Activated T-helper 17 cell treated with anti-CD3 and anti-CD28 coated beads, Interleukin-2, amount 50 U/mL, for 72 hours (primary cell): ENCODE measurements around the gene NPAT. TPM values are rescaled to one million over a fixed set of nuclear protein-coding genes. Genes with fewer than 3 reads are reported as not detected.

Experiments used
- ATAC-seq: fragments of 150-1000 bp; cut with Tn5 transposase; replicated peaks from 2 replicates; pipeline ENCODE4 v1.10.0; 2021; ENCODE audit warnings: mild to moderate bottlenecking, moderate library complexity
- H3K27ac Mint-ChIP-seq: one replicate; pipeline ENCODE4 v1.8.0; 2022; ENCODE audit warnings: mixed read lengths
- H3K27me3 Mint-ChIP-seq: one replicate; pipeline ENCODE4 v1.8.0; 2022; ENCODE audit warnings: mixed read lengths
- H3K36me3 Mint-ChIP-seq: one replicate; pipeline ENCODE4 v1.8.0; 2022; ENCODE audit warnings: low read depth, mild to moderate bottlenecking, mixed read lengths
- H3K4me1 Mint-ChIP-seq: one replicate; pipeline ENCODE4 v1.8.0; 2022; ENCODE audit warnings: mixed read lengths
- H3K4me3 Mint-ChIP-seq: one replicate; pipeline ENCODE4 v1.8.0; 2022; ENCODE audit warnings: mild to moderate bottlenecking, mixed read lengths
- H3K9me3 Mint-ChIP-seq: one replicate; pipeline ENCODE4 v1.8.0; 2022; ENCODE audit warnings: mixed read lengths
- total RNA-seq, 2 donors: library from RNA; stranded (reverse); gene quantifications; one replicate each; pipeline ENCODE4 v1.2.3, GENCODE V29; 2022

Gene NPAT
- 10 to 100 TPM; 34.0 to 44.5 TPM for total RNA-seq

GRCh38 chr11:108222574-108223347 is at the start of gene NPAT, which contains the start of gene ATM:
TSS of gene NPAT (minus strand) at chr11:108222638. CDS start at chr11:108222536, 102 bp downstream.
TSS of gene ATM (plus strand) at chr11:108223067. CDS start at chr11:108227625, 4,558 bp downstream.
- Mint-ChIP-seq H3K9me3 (no peaks in the 10 kb centered on the region), H3K27ac (no peak within 1 kb of the TSS), H3K27me3 (no peaks in the 10 kb centered on the region), H3K4me3 (no peak within 1 kb of the TSS), H3K4me1 (peaks cover 41% of the 10 kb centered on the region), H3K36me3 (peaks cover 26% of the 10 kb centered on the region)
- peak; percentile 73 for ATAC-seq

GRCh38 chr11:108269583-108269982 is 47.1 kb upstream of the NPAT start:
- Mint-ChIP-seq H3K9me3 (peaks cover 9% of the 10 kb centered on the region), H3K27ac (peak overlapping the region; percentile 4), H3K36me3 (peaks cover 66% of the 10 kb centered on the region), H3K4me3 (no peak overlapping the region), H3K4me1 (peaks cover 17% of the 10 kb centered on the region), H3K27me3 (no peaks in the 10 kb centered on the region)
- peak; percentile 67 for ATAC-seq

GRCh38 chr11:108253176-108253575 is 30.7 kb upstream of the NPAT start:
- no peak overlapping the region for H3K4me3 Mint-ChIP-seq
- H3K27me3 Mint-ChIP-seq, result no peaks in the 10 kb centered on the region
- H3K36me3 Mint-ChIP-seq, result peaks cover 94% of the 10 kb centered on the region
- H3K27ac Mint-ChIP-seq, result no peak overlapping the region
- no peaks in the 10 kb centered on the region for H3K9me3 Mint-ChIP-seq
- ATAC-seq, result no peak
- H3K4me1 Mint-ChIP-seq, result peaks cover 26% of the 10 kb centered on the region

GRCh38 chr11:108246885-108247284 is 24.4 kb upstream of the NPAT start:
- H3K27me3 Mint-ChIP-seq, result no peaks in the 10 kb centered on the region
- no peaks in the 10 kb centered on the region for H3K9me3 Mint-ChIP-seq
- H3K36me3 Mint-ChIP-seq, result peaks cover 65% of the 10 kb centered on the region
- no peak for ATAC-seq
- peak overlapping the region; percentile 60 for H3K4me3 Mint-ChIP-seq
- peaks cover 27% of the 10 kb centered on the region for H3K4me1 Mint-ChIP-seq
- H3K27ac Mint-ChIP-seq, result peak overlapping the region; percentile 69

- peak overlapping the region; percentile 69 for H3K27ac Mint-ChIP-seq
- no peaks in the 10 kb centered on the region for H3K27me3 Mint-ChIP-seq
- H3K4me3 Mint-ChIP-seq, result peak overlapping the region; percentile 60
- no peak for ATAC-seq
- H3K9me3 Mint-ChIP-seq, result no peaks in the 10 kb centered on the region
- peaks cover 65% of the 10 kb centered on the region for H3K36me3 Mint-ChIP-seq
- H3K4me1 Mint-ChIP-seq, result peaks cover 30% of the 10 kb centered on the region
Observed at GRCh38 chr11:108246308-108246707, 23.9 kb upstream of the NPAT start.

GRCh38 chr11:108242422-108242821 is 20.0 kb upstream of the NPAT start:
- Mint-ChIP-seq H3K27me3 (no peaks in the 10 kb centered on the region), H3K9me3 (no peaks in the 10 kb centered on the region), H3K4me1 (peaks cover 45% of the 10 kb centered on the region), H3K27ac (peak overlapping the region; percentile 72), H3K36me3 (peaks cover 56% of the 10 kb centered on the region), H3K4me3 (peak overlapping the region; percentile 70)
- peak; percentile 12 for ATAC-seq

- Mint-ChIP-seq H3K4me1 (peaks cover 51% of the 10 kb centered on the region), H3K36me3 (peaks cover 56% of the 10 kb centered on the region), H3K27me3 (no peaks in the 10 kb centered on the region), H3K4me3 (peak overlapping the region; percentile 70), H3K27ac (peak overlapping the region; percentile 72), H3K9me3 (no peaks in the 10 kb centered on the region)
- peak; percentile 79 for ATAC-seq
Observed at GRCh38 chr11:108241330-108242037, 19.0 kb upstream of the NPAT start.

- ATAC-seq, result no peak
Observed at GRCh38 chr11:108239076-108239475, 16.6 kb upstream of the NPAT start.

GRCh38 chr11:108237058-108237481 is 14.6 kb upstream of the NPAT start:
- Mint-ChIP-seq H3K27me3 (no peaks in the 10 kb centered on the region), H3K4me1 (peaks cover 54% of the 10 kb centered on the region), H3K27ac (peak overlapping the region; percentile 91), H3K4me3 (peak overlapping the region; percentile 81), H3K36me3 (peaks cover 68% of the 10 kb centered on the region), H3K9me3 (no peaks in the 10 kb centered on the region)
- ATAC-seq, result peak; percentile 24

More at GRCh38 chr11:108239076-108239475, 16.6 kb upstream of the NPAT start:
- peak overlapping the region; percentile 70 for H3K4me3 Mint-ChIP-seq
- no peaks in the 10 kb centered on the region for H3K9me3 Mint-ChIP-seq
- H3K4me1 Mint-ChIP-seq, result peaks cover 56% of the 10 kb centered on the region
- H3K27ac Mint-ChIP-seq, result no peak overlapping the region
- H3K27me3 Mint-ChIP-seq, result no peaks in the 10 kb centered on the region
- H3K36me3 Mint-ChIP-seq, result peaks cover 53% of the 10 kb centered on the region

GRCh38 chr11:108235633-108236032 is 13.2 kb upstream of the NPAT start:
- no peak for ATAC-seq
- Mint-ChIP-seq H3K9me3 (no peaks in the 10 kb centered on the region), H3K27me3 (no peaks in the 10 kb centered on the region), H3K36me3 (peaks cover 70% of the 10 kb centered on the region), H3K4me1 (peaks cover 49% of the 10 kb centered on the region), H3K4me3 (peak overlapping the region; percentile 81), H3K27ac (peak overlapping the region; percentile 91)

- Mint-ChIP-seq H3K4me1 (peaks cover 45% of the 10 kb centered on the region), H3K4me3 (no peak overlapping the region), H3K27me3 (no peaks in the 10 kb centered on the region), H3K27ac (no peak overlapping the region), H3K36me3 (peaks cover 71% of the 10 kb centered on the region), H3K9me3 (no peaks in the 10 kb centered on the region)
- no peak for ATAC-seq
Observed at GRCh38 chr11:108235192-108235591, 12.8 kb upstream of the NPAT start.

- ATAC-seq, result no peak
- H3K4me1 Mint-ChIP-seq, result peaks cover 33% of the 10 kb centered on the region
- no peaks in the 10 kb centered on the region for H3K27me3 Mint-ChIP-seq
- no peaks in the 10 kb centered on the region for H3K9me3 Mint-ChIP-seq
- peak overlapping the region; percentile 42 for H3K27ac Mint-ChIP-seq
- H3K4me3 Mint-ChIP-seq, result peak overlapping the region; percentile 18
- H3K36me3 Mint-ChIP-seq, result peaks cover 75% of the 10 kb centered on the region
Observed at GRCh38 chr11:108233277-108233945, 11.0 kb upstream of the NPAT start.

- ATAC-seq, result no peak
- H3K4me3 Mint-ChIP-seq, result no peak overlapping the region
- H3K9me3 Mint-ChIP-seq, result no peaks in the 10 kb centered on the region
- peaks cover 80% of the 10 kb centered on the region for H3K36me3 Mint-ChIP-seq
- H3K27me3 Mint-ChIP-seq, result no peaks in the 10 kb centered on the region
- H3K4me1 Mint-ChIP-seq, result peaks cover 27% of the 10 kb centered on the region
- peak overlapping the region; percentile 76 for H3K27ac Mint-ChIP-seq
Observed at GRCh38 chr11:108228251-108228650, 5.8 kb upstream of the NPAT start.

GRCh38 chr11:108226036-108226435 is 3.6 kb upstream of the NPAT start:
- Mint-ChIP-seq H3K9me3 (no peaks in the 10 kb centered on the region), H3K27me3 (no peaks in the 10 kb centered on the region), H3K4me1 (peaks cover 19% of the 10 kb centered on the region), H3K4me3 (no peak overlapping the region), H3K36me3 (peaks cover 58% of the 10 kb centered on the region), H3K27ac (no peak overlapping the region)
- ATAC-seq, result no peak
